HEK293T (cell line): Measurements from ENCODE around the gene WT1.

Experiments
- CTCF ChIA-PET: fragments of 350-600 bp; formaldehyde crosslinking; extraction: SDS; loops from one replicate; lab custom pipeline; 2021; ENCODE audit warnings: antibody characterized with exemption, inconsistent platforms; lab: Yijun Ruan, JAX
- POLR2A ChIA-PET: fragments of 350-600 bp; formaldehyde crosslinking; extraction: SDS; loops from one replicate; lab custom pipeline; 2020; ENCODE audit warnings: antibody characterized with exemption, inconsistent platforms; lab: Yijun Ruan, JAX
- DNase-seq: peaks from one replicate; pipeline ENCODE4 v3.0.0; 2012; ENCODE audit warnings: mixed read lengths; ENCODE audit errors: extremely low spot score
- ARNT ChIP-seq: fragments of 450-650 bp; IDR thresholded peaks from 2 replicates; pipeline ENCODE4 v1.6.1; 2017; ENCODE audit warnings: mild to moderate bottlenecking
- BHLHE40 ChIP-seq: fragments of 450-650 bp; IDR thresholded peaks from 2 replicates; pipeline ENCODE4 v1.6.1; 2016; ENCODE audit warnings: mild to moderate bottlenecking, moderate library complexity, borderline replicate concordance
- CTBP1 ChIP-seq: fragments of 450-650 bp; IDR thresholded peaks from 2 replicates; pipeline ENCODE4 v1.6.1; 2016; ENCODE audit warnings: borderline replicate concordance
- ELF4 ChIP-seq: fragments of 450-650 bp; IDR thresholded peaks from 2 replicates; pipeline ENCODE4 v1.6.1; 2017; ENCODE audit warnings: antibody characterized with exemption
- FOXA1 ChIP-seq: fragments of 450-650 bp; IDR thresholded peaks from 2 replicates; pipeline ENCODE4 v1.6.1; 2016; ENCODE audit warnings: mild to moderate bottlenecking
- FOXK2 ChIP-seq: fragments of 450-650 bp; IDR thresholded peaks from 2 replicates; pipeline ENCODE4 v1.6.1; 2016; ENCODE audit warnings: mild to moderate bottlenecking
- FOXM1 ChIP-seq: fragments of 450-650 bp; IDR thresholded peaks from 2 replicates; pipeline ENCODE4 v1.6.1; 2017; ENCODE audit warnings: mild to moderate bottlenecking, borderline replicate concordance
- HDGF ChIP-seq: fragments of 450-650 bp; IDR thresholded peaks from 2 replicates; pipeline ENCODE4 v1.6.1; 2017; ENCODE audit warnings: antibody characterized with exemption, borderline replicate concordance
- L3MBTL2 ChIP-seq: fragments of 450-650 bp; conservative IDR thresholded peaks from 2 replicates; pipeline ENCODE4 v1.6.1; 2016; ENCODE audit warnings: mild to moderate bottlenecking
- LEF1 ChIP-seq: fragments of 450-650 bp; IDR thresholded peaks from 2 replicates; pipeline ENCODE4 v1.6.1; 2017; ENCODE audit warnings: mild to moderate bottlenecking, borderline replicate concordance
- NFRKB ChIP-seq: fragments of 450-650 bp; IDR thresholded peaks from 2 replicates; pipeline ENCODE4 v1.6.1; 2016; ENCODE audit warnings: mild to moderate bottlenecking, moderate library complexity
- PKNOX1 ChIP-seq: fragments of 450-650 bp; IDR thresholded peaks from 2 replicates; pipeline ENCODE4 v1.6.1; 2016
- SP1 ChIP-seq: fragments of 450-650 bp; IDR thresholded peaks from 2 replicates; pipeline ENCODE4 v1.6.1; 2017
- SUZ12 ChIP-seq: fragments of 450-650 bp; IDR thresholded peaks from 2 replicates; pipeline ENCODE4 v1.6.1; 2016; ENCODE audit warnings: mild to moderate bottlenecking
- TARDBP ChIP-seq: fragments of 450-650 bp; IDR thresholded peaks from 2 replicates; pipeline ENCODE4 v1.6.1; 2016
- ZNF384 ChIP-seq: fragments of 450-650 bp; IDR thresholded peaks from 2 replicates; pipeline ENCODE4 v1.6.1; 2016

WT1 gene

GRCh38 chr11:32416301-32416700 lies 19.0 kb downstream of the WT1 start:
- TF ChIP-seq TARDBP (no peak), ELF4 (no peak), ZNF384 (no peak)
- CTCF ChIA-PET: interaction anchor here (0.6 kb wide), 1 partner anchor 201 kb away, joined by 3 read pairs; no protein-coding TSS in a partner anchor
- DNase-seq: no peak
- POLR2A ChIA-PET: no interaction called here

GRCh38 chr11:32414925-32415324 lies 20.4 kb downstream of the WT1 start:
- TF ChIP-seq ELF4 (no peak), PKNOX1 (no peak)
- CTCF ChIA-PET: no interaction called here
- POLR2A ChIA-PET: no interaction called here
- no peak for DNase-seq

GRCh38 chr11:32411942-32412615 lies 23.3 kb downstream of the WT1 start:
- ChIA-PET POLR2A (no interaction called here), CTCF (no interaction called here)
- TF ChIP-seq HDGF (no peak), SP1 (no peak), PKNOX1 (no peak), ARNT (no peak), ZNF384 (no peak), FOXA1 (no peak), FOXM1 (no peak), SUZ12 (no peak), LEF1 (no peak), L3MBTL2 (no peak), ELF4 (no peak), NFRKB (no peak), TARDBP (no peak), CTBP1 (no peak), BHLHE40 (no peak), FOXK2 (no peak)
- no peak for DNase-seq

GRCh38 chr11:32405592-32405991 lies 29.7 kb downstream of the WT1 start:
- ChIA-PET POLR2A (no interaction called here), CTCF (interaction anchor here (0.6 kb wide), 1 partner anchor 545 kb away, joined by 3 read pairs; no protein-coding TSS in a partner anchor)
- TF ChIP-seq ELF4 (no peak), ARNT (no peak), ZNF384 (no peak), BHLHE40 (no peak), PKNOX1 (no peak), FOXM1 (no peak), TARDBP (no peak)
- no peak for DNase-seq

- CTCF ChIA-PET: no interaction called here
- no peak for TF ChIP-seq HDGF
- no peak for TF ChIP-seq BHLHE40
- DNase-seq: no peak
- POLR2A ChIA-PET: no interaction called here
These were observed 32.5 kb downstream of the WT1 start for GRCh38 chr11:32402836-32403235.

GRCh38 chr11:32400670-32401369 lies 34.5 kb downstream of the WT1 start:
- POLR2A ChIA-PET: no interaction called here

More at GRCh38 chr11:32400670-32401369, 34.5 kb downstream of the WT1 start:
- CTCF ChIA-PET: interaction anchor here (1.6 kb wide), 1 partner anchor 15 kb away, joined by 4 read pairs; no protein-coding TSS in a partner anchor
- TF ChIP-seq NFRKB: no peak
- TF ChIP-seq ARNT: no peak
- TF ChIP-seq LEF1: no peak
- no peak for TF ChIP-seq ELF4
- no peak for TF ChIP-seq PKNOX1
- TF ChIP-seq TARDBP: no peak
- no peak for TF ChIP-seq ZNF384
- no peak for TF ChIP-seq SUZ12
- no peak for TF ChIP-seq FOXK2
- TF ChIP-seq FOXM1: no peak
- DNase-seq: no peak
